Aorta (tissue), 5 donors: ENCODE results near the gene ASCL5. TPM values are rescaled to one million over a fixed set of nuclear protein-coding genes. Genes with fewer than 3 reads are reported as not detected.

Source experiments
- ATAC-seq: fragments of 200-7000 bp; cut with Tn5 transposase; one replicate; pipeline ENCODE4 v1.9.1; 2022; ENCODE audit warnings: moderate library complexity; ENCODE audit not compliant: low FRiP score
- DNase-seq, 2 donors: peaks; one replicate each; pipeline ENCODE4 v3.0.0-alpha.2; 2020
- H3K27ac ChIP-seq, 2 donors: one replicate each; pipeline ENCODE4 v1.5.1; 2013; ENCODE audit warnings: low read length in 2 of 2, mild to moderate bottlenecking in 2 of 2, moderate library complexity in 2 of 2, control low read depth in 1 of 2, inconsistent platforms in 1 of 2, low read depth in 1 of 2
- H3K27me3 ChIP-seq, 2 donors: one replicate each; pipeline ENCODE4 v1.6.1; 2013; ENCODE audit warnings: control low read depth in 1 of 2, low read length in 1 of 2, mild to moderate bottlenecking in 1 of 2, moderate library complexity in 1 of 2; ENCODE audit not compliant: insufficient read depth in 2 of 2, control insufficient read depth in 1 of 2
- H3K36me3 ChIP-seq, 2 donors: one replicate each; pipeline ENCODE4 v1.6.1; 2013; ENCODE audit warnings: control low read depth in 1 of 2, low read length in 1 of 2, mild to moderate bottlenecking in 1 of 2; ENCODE audit not compliant: insufficient read depth in 2 of 2, control insufficient read depth in 1 of 2
- H3K4me1 ChIP-seq, 2 donors: one replicate each; pipeline ENCODE4 v1.6.1; 2013; ENCODE audit warnings: low read length in 2 of 2, control low read depth in 1 of 2, mild to moderate bottlenecking in 1 of 2, moderate library complexity in 1 of 2; ENCODE audit not compliant: insufficient read depth in 2 of 2, control insufficient read depth in 1 of 2
- H3K4me3 ChIP-seq, 2 donors: one replicate each; pipeline ENCODE4 v1.5.1; 2013; ENCODE audit warnings: low read length in 2 of 2, control low read depth in 1 of 2, mild to moderate bottlenecking in 1 of 2
- H3K9me3 ChIP-seq: one replicate; pipeline ENCODE4 v1.6.1; 2013; ENCODE audit warnings: mild to moderate bottlenecking, low read length; ENCODE audit not compliant: control insufficient read depth
- WGBS, 2 donors: extraction: QIAGEN DNeasy Blood & Tissue Kit; methylation state at CpG; one replicate each; pipeline ENCODE4 v1.1.7; 2013; 5-methylcytosine and 5-hydroxymethylcytosine counted together
- intact Hi-C, 2 donors: fragments of 100-400 bp; cut with DNase I; formaldehyde crosslinking; loops; one replicate each; pipeline versions ENCODE4 v1.14.2 to v1.15.0; 2022
- polyA plus RNA-seq, 2 donors: library from polyadenylated mRNA; stranded (reverse); fragments of 200-250 nt; gene quantifications; one replicate each; pipeline ENCODE4 v1.2.3, GENCODE V29; 2013
- total RNA-seq, 2 donors: library from RNA; stranded (reverse); fragmentation: NEBNext Ultra II Directional; extraction: Animal tissue kit (Norgen Biotek cat#: 25700); gene quantifications; one replicate each; pipeline ENCODE4 v1.2.1, GENCODE V29; 2021
- donor health status: healthy with polysubstance abuse.
- donor health status: Bipolar disorder and iron deficiency.
- donor health status: DM: no; HTN: no; CAD: no.
- donor health status: DM: no; HTN: no; CAD: no.
- donor health status: DM: yes; HTN: yes; CAD: no.

Gene ASCL5
- total and polyA plus RNA-seq, 4 donors: 0.28 TPM; not detected in 3

GRCh38 chr1:201139306-201139705 is 12.3 kb upstream of the ASCL5 start:
- no peaks in the 10 kb centered on the region for H3K27me3 ChIP-seq
- H3K36me3 ChIP-seq: peaks cover 0 to 8% of the 10 kb centered on the region in 2 donors
- H3K9me3 ChIP-seq: no peaks in the 10 kb centered on the region
- intact Hi-C loops: no loop called here
- H3K27ac ChIP-seq: no peak overlapping the region
- H3K4me3 ChIP-seq: no peak overlapping the region
- 99 to 100% methylated on average over 5 of the region's 5 CpGs for WGBS, 2 donors
- ATAC-seq (no peak), DNase-seq (peak; percentile 28 to 68)
- H3K4me1 ChIP-seq: peaks cover 0 to 5% of the 10 kb centered on the region in 2 donors

GRCh38 chr1:201138311-201138840 is 11.4 kb upstream of the ASCL5 start:
- intact Hi-C loops: no loop called here
- Histone ChIP-seq H3K27me3 (no peaks in the 10 kb centered on the region), H3K4me1 (peaks cover 0 to 5% of the 10 kb centered on the region in 2 donors), H3K9me3 (no peaks in the 10 kb centered on the region), H3K4me3 (no peak overlapping the region), H3K27ac (peak overlapping the region in 1 of 2 donors; percentile 55), H3K36me3 (peaks cover 0 to 6% of the 10 kb centered on the region in 2 donors)
- 56% methylated on average over 6 of the region's 6 CpGs for WGBS, 2 donors
- ATAC-seq (peak; percentile 13), DNase-seq (peak; percentile 30 to 36)

GRCh38 chr1:201137579-201138310 is 10.8 kb upstream of the ASCL5 start:
- Histone ChIP-seq H3K4me3 (no peak overlapping the region), H3K4me1 (peaks cover 0 to 5% of the 10 kb centered on the region in 2 donors), H3K36me3 (peaks cover 0 to 5% of the 10 kb centered on the region in 2 donors), H3K9me3 (no peaks in the 10 kb centered on the region), H3K27me3 (no peaks in the 10 kb centered on the region), H3K27ac (peak overlapping the region in 1 of 2 donors; percentile 55)
- ATAC-seq: peak; percentile 80
- intact Hi-C loops: no loop called here
- DNase-seq: peak; percentile 89 to 93
- WGBS, 2 donors: 30 to 37% methylated on average over 6 of the region's 6 CpGs

- DNase-seq (peak; percentile 21 to 34), ATAC-seq (no peak)
- WGBS, 2 donors: 86 to 90% methylated on average over 7 of the region's 7 CpGs
- intact Hi-C loops: no loop called here
- H3K27me3 ChIP-seq: no peaks in the 10 kb centered on the region
- H3K36me3 ChIP-seq: peaks cover 0 to 5% of the 10 kb centered on the region in 2 donors
- no peaks in the 10 kb centered on the region for H3K9me3 ChIP-seq
- H3K27ac ChIP-seq: peak overlapping the region in 1 of 2 donors; percentile 46
- H3K4me3 ChIP-seq: no peak overlapping the region
- H3K4me1 ChIP-seq: peaks cover 0 to 5% of the 10 kb centered on the region in 2 donors
These were observed 10.0 kb upstream of the ASCL5 start for GRCh38 chr1:201137024-201137392.

GRCh38 chr1:201136355-201137023 is 9.5 kb upstream of the ASCL5 start:
- H3K27ac ChIP-seq: no peak overlapping the region
- ATAC-seq (no peak), DNase-seq (peak in 1 of 2 donors; percentile 19)
- 90% methylated on average over 8 of the region's 8 CpGs for WGBS, 2 donors
- no peaks in the 10 kb centered on the region for H3K9me3 ChIP-seq
- H3K4me1 ChIP-seq: peaks cover 0 to 5% of the 10 kb centered on the region in 2 donors
- no peaks in the 10 kb centered on the region for H3K27me3 ChIP-seq
- H3K4me3 ChIP-seq: no peak overlapping the region
- peaks cover 0 to 5% of the 10 kb centered on the region in 2 donors for H3K36me3 ChIP-seq
- intact Hi-C loops: no loop called here

- no peak for DNase-seq
- no peak for ATAC-seq
- H3K36me3 ChIP-seq: peaks cover 0 to 5% of the 10 kb centered on the region in 2 donors
- 94 to 95% methylated on average over 6 of the region's 6 CpGs for WGBS, 2 donors
- no peaks in the 10 kb centered on the region for H3K9me3 ChIP-seq
- no peaks in the 10 kb centered on the region for H3K27me3 ChIP-seq
- no peak overlapping the region for H3K27ac ChIP-seq
- intact Hi-C loops: no loop called here
- no peak overlapping the region for H3K4me3 ChIP-seq
- peaks cover 0 to 5% of the 10 kb centered on the region in 2 donors for H3K4me1 ChIP-seq
These were observed 7.4 kb upstream of the ASCL5 start for GRCh38 chr1:201134405-201134804.

- Histone ChIP-seq H3K4me1 (no peaks in the 10 kb centered on the region), H3K4me3 (no peak overlapping the region), H3K9me3 (no peaks in the 10 kb centered on the region), H3K27me3 (no peaks in the 10 kb centered on the region), H3K36me3 (peaks cover 0 to 5% of the 10 kb centered on the region in 2 donors), H3K27ac (no peak overlapping the region)
- WGBS, 2 donors: 76 to 80% methylated on average over 4 of the region's 4 CpGs
- DNase-seq (peak in 1 of 2 donors; percentile 12), ATAC-seq (no peak)
- intact Hi-C loops: no loop called here
These were observed 4.4 kb upstream of the ASCL5 start for GRCh38 chr1:201131398-201131797.

- WGBS, 2 donors: 97 to 98% methylated on average over 13 of the region's 13 CpGs
- intact Hi-C loops: no loop called here
- no peak for ATAC-seq
- Histone ChIP-seq H3K27me3 (no peaks in the 10 kb centered on the region), H3K4me3 (no peak overlapping the region), H3K9me3 (no peaks in the 10 kb centered on the region), H3K36me3 (no peaks in the 10 kb centered on the region), H3K4me1 (no peaks in the 10 kb centered on the region), H3K27ac (no peak overlapping the region)
- peak in 1 of 2 donors; percentile 32 for DNase-seq
These were observed 2.0 kb upstream of the ASCL5 start for GRCh38 chr1:201128962-201129361.
